Fibroblast of lung (primary cell): ENCODE data around the gene FAM162A.
"Not testable (repeated sequence)": the region's sequence is repeated elsewhere in the genome, so short reads cannot be mapped to it uniquely, and the experiment has no call there.

Source experiments
- CTCF ChIP-seq, 2 donors: IDR thresholded peaks in 1 of 2; conservative IDR thresholded peaks in 1 of 2; 1 replicate in 1 of 2; 2 replicates in 1 of 2; pipeline ENCODE4 v1.5.1; 2011 to 2012; ENCODE audit warnings: low read length in 2 of 2, control low read depth in 1 of 2, inconsistent platforms in 1 of 2, low read depth in 1 of 2, mild to moderate bottlenecking in 1 of 2
- EZH2 ChIP-seq: IDR thresholded peaks from 2 replicates; pipeline ENCODE4 v1.5.1; 2012; ENCODE audit warnings: low read length, control low read depth, mild to moderate bottlenecking; ENCODE audit errors: missing control alignments

GRCh38 chr3:122443762-122444490 lies 59.9 kb downstream of the FAM162A start:
- not testable (repeated sequence) for TF ChIP-seq CTCF (conservative IDR thresholded peaks at IDR 0.05 in 1 of 2, IDR thresholded peaks at IDR 0.05 in 1 of 2; ENCODE audit: low read depth in 1 of 2, low read length in 2 of 2); EZH2
